ENCODE results near the gene ALMS1. TPM values are rescaled to one million over a fixed set of nuclear protein-coding genes. Genes with fewer than 3 reads are reported as not detected.

Gene ALMS1
- total RNA-seq, 1 experiment from 2014 or later, result 14.3 TPM

GRCh38 chr2:73385123-73385503, 523 bp upstream of the ALMS1 start:
- in situ Hi-C loops (cut with HindIII; ENCODE audit: low pct_unique_long_range_greater_than_20kb, low sequenced_read_pairs), result no loop called here
- DNase-seq (ENCODE audit: low read depth, low spot score), result no peak

GRCh38 chr2:73386342-73386868, 769 bp downstream of the ALMS1 start:
- in situ Hi-C loops (cut with HindIII; ENCODE audit: low pct_unique_long_range_greater_than_20kb, low sequenced_read_pairs), result no loop called here
- DNase-seq (ENCODE audit: low read depth, low spot score), result no peak

GRCh38 chr2:73386894-73387636, 1.4 kb downstream of the ALMS1 start:
- in situ Hi-C loops (cut with HindIII; ENCODE audit: low pct_unique_long_range_greater_than_20kb, low sequenced_read_pairs), result no loop called here

GRCh38 chr2:73402386-73403103, 16.9 kb downstream of the ALMS1 start:
- in situ Hi-C loops (cut with HindIII; ENCODE audit: low pct_unique_long_range_greater_than_20kb, low sequenced_read_pairs), result no loop called here
- no peak for DNase-seq (ENCODE audit: low read depth, low spot score)

More at GRCh38 chr2:73386894-73387636, 1.4 kb downstream of the ALMS1 start:
- no peak for DNase-seq (ENCODE audit: low read depth, low spot score)

GRCh38 chr2:73403237-73403636, 17.6 kb downstream of the ALMS1 start:
- in situ Hi-C loops (cut with HindIII; ENCODE audit: low pct_unique_long_range_greater_than_20kb, low sequenced_read_pairs), result no loop called here
- no peak for DNase-seq (ENCODE audit: low read depth, low spot score)

GRCh38 chr2:73404409-73404808, 18.8 kb downstream of the ALMS1 start:
- in situ Hi-C loops (cut with HindIII; ENCODE audit: low pct_unique_long_range_greater_than_20kb, low sequenced_read_pairs), result no loop called here

GRCh38 chr2:73406996-73407395, 21.4 kb downstream of the ALMS1 start:
- in situ Hi-C loops (cut with HindIII; ENCODE audit: low pct_unique_long_range_greater_than_20kb, low sequenced_read_pairs), result no loop called here
- no peak for DNase-seq (ENCODE audit: low read depth, low spot score)

More at GRCh38 chr2:73404409-73404808, 18.8 kb downstream of the ALMS1 start:
- no peak for DNase-seq (ENCODE audit: low read depth, low spot score)

GRCh38 chr2:73408198-73408597, 22.6 kb downstream of the ALMS1 start:
- in situ Hi-C loops (cut with HindIII; ENCODE audit: low pct_unique_long_range_greater_than_20kb, low sequenced_read_pairs), result no loop called here
- no peak for DNase-seq (ENCODE audit: low read depth, low spot score)

- DNase-seq (ENCODE audit: low read depth, low spot score), result no peak
- in situ Hi-C loops (cut with HindIII; ENCODE audit: low pct_unique_long_range_greater_than_20kb, low sequenced_read_pairs), result no loop called here
Observed at GRCh38 chr2:73414696-73415095, 29.1 kb downstream of the ALMS1 start.

- in situ Hi-C loops (cut with HindIII; ENCODE audit: low pct_unique_long_range_greater_than_20kb, low sequenced_read_pairs), result no loop called here
Observed at GRCh38 chr2:73415906-73416305, 30.3 kb downstream of the ALMS1 start.

GRCh38 chr2:73418343-73418742, 32.7 kb downstream of the ALMS1 start:
- in situ Hi-C loops (cut with HindIII; ENCODE audit: low pct_unique_long_range_greater_than_20kb, low sequenced_read_pairs), result no loop called here
- DNase-seq (ENCODE audit: low read depth, low spot score), result no peak

More at GRCh38 chr2:73415906-73416305, 30.3 kb downstream of the ALMS1 start:
- no peak for DNase-seq (ENCODE audit: low read depth, low spot score)

GRCh38 chr2:73423913-73424312, 38.3 kb downstream of the ALMS1 start:
- in situ Hi-C loops (cut with HindIII; ENCODE audit: low pct_unique_long_range_greater_than_20kb, low sequenced_read_pairs), result no loop called here
- no peak for DNase-seq (ENCODE audit: low read depth, low spot score)

GRCh38 chr2:73426176-73426575, 40.5 kb downstream of the ALMS1 start:
- no peak for DNase-seq (ENCODE audit: low read depth, low spot score)

GRCh38 chr2:73436019-73436418, 50.4 kb downstream of the ALMS1 start:
- in situ Hi-C loops (cut with HindIII; ENCODE audit: low pct_unique_long_range_greater_than_20kb, low sequenced_read_pairs), result no loop called here
- DNase-seq (ENCODE audit: low read depth, low spot score), result no peak

More at GRCh38 chr2:73426176-73426575, 40.5 kb downstream of the ALMS1 start:
- in situ Hi-C loops (cut with HindIII; ENCODE audit: low pct_unique_long_range_greater_than_20kb, low sequenced_read_pairs), result no loop called here

GRCh38 chr2:73444202-73444601, 58.6 kb downstream of the ALMS1 start:
- in situ Hi-C loops (cut with HindIII; ENCODE audit: low pct_unique_long_range_greater_than_20kb, low sequenced_read_pairs), result no loop called here

GRCh38 chr2:73448856-73449255, 63.2 kb downstream of the ALMS1 start:
- DNase-seq (ENCODE audit: low read depth, low spot score), result no peak
- in situ Hi-C loops (cut with HindIII; ENCODE audit: low pct_unique_long_range_greater_than_20kb, low sequenced_read_pairs), result no loop called here

More at GRCh38 chr2:73444202-73444601, 58.6 kb downstream of the ALMS1 start:
- no peak for DNase-seq (ENCODE audit: low read depth, low spot score)

GRCh38 chr2:73449404-73449803, 63.8 kb downstream of the ALMS1 start:
- in situ Hi-C loops (cut with HindIII; ENCODE audit: low pct_unique_long_range_greater_than_20kb, low sequenced_read_pairs), result no loop called here

GRCh38 chr2:73451263-73451972, 65.8 kb downstream of the ALMS1 start:
- in situ Hi-C loops (cut with HindIII; ENCODE audit: low pct_unique_long_range_greater_than_20kb, low sequenced_read_pairs), result no loop called here
- no peak for DNase-seq (ENCODE audit: low read depth, low spot score)

More at GRCh38 chr2:73449404-73449803, 63.8 kb downstream of the ALMS1 start:
- no peak for DNase-seq (ENCODE audit: low read depth, low spot score)
